ENCODE results near the gene ARMH4.
"Not testable (repeated sequence)": the region's sequence is repeated elsewhere in the genome, so short reads cannot be mapped to it uniquely, and the experiment has no call there.

Gene ARMH4

DNA sequence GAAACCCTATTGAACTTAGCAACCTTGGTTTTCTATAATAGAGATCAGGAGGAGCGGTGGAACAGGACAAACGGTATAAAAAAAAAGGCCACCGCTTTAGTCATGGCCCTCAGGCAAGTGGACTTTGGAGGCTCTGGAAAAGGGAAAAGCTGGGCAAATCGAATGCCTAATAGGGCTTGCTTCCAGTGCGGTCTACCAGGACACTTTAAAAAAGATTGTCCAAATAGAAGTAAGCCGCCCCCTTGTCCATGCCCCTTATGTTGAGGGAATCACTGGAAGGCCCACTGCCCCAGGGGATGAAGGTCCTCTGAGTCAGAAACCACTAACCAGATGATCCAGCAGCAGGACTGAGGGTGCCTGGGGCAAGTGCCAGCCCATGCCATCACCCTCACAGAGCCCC, 29.5 kb downstream of the ARMH4 start:
- not testable (repeated sequence) for H3K4me3 Mint-ChIP-seq, DNase-seq, ATAC-seq, H3K4me1 Mint-ChIP-seq, H3K27ac Mint-ChIP-seq, H3K27me3 Mint-ChIP-seq
- peaks cover 11 to 18% of the 10 kb centered on the region in 2 donors for H3K9me3 Mint-ChIP-seq

DNA sequence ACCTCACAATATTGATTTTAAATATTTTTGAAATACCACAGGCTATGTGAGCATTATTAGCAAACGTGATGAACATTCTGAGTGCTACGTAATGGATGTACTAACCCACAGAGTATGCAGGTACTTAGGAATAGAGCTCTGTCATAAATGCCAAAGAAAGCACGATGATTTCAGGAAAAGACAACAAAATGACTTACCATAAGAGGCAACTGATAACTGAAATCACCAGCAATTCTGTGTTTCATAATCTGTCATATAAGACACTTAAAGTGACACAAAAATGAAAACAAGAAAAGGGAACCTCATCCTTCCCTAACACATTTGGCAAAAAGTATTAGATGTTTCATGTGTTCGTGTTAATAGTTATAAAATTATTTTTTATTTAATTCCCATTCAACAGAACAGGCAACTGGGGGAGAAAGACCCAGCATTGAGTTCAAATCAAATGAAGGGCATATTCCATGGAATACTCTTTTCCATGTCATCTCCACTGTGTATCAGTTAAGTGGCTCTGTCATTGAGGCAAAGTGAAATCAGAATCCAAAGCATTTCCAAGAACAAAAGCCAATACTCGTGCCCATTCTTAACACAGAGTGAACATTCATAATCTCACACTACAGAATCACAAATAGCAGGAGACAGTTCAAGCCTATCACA, 30.4 kb downstream of the ARMH4 start:
- DNase-seq (no peak), ATAC-seq (no peak)
- H3K4me3 Mint-ChIP-seq: no peak overlapping the region
- H3K9me3 Mint-ChIP-seq: peaks cover 11 to 18% of the 10 kb centered on the region in 2 donors
- H3K4me1 Mint-ChIP-seq: no peaks in the 10 kb centered on the region
- no peak overlapping the region for H3K27ac Mint-ChIP-seq
- no peaks in the 10 kb centered on the region for H3K27me3 Mint-ChIP-seq

DNA sequence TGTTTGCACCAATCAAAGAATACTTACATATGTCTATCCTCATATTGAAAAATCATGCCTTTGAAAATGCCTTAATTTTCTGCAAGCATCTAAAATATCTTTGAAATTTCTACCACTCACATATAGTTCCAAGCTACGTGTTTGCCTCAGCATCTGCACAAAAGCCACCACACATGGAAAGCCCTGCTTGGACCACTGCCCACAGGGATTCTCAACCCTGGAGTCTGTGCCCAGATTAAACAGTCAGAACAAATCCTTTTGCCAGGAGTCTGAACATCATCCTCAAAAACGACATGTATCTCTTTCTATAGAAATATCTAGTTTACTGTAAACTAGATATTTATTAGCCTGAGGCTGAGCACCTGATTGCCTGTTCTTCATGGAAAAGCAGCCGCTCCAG, 32.6 kb downstream of the ARMH4 start:
- H3K9me3 Mint-ChIP-seq: no peaks in the 10 kb centered on the region
- ATAC-seq (no peak), DNase-seq (no peak)
- no peaks in the 10 kb centered on the region for H3K27me3 Mint-ChIP-seq
- H3K4me3 Mint-ChIP-seq: no peak overlapping the region
- H3K4me1 Mint-ChIP-seq: no peaks in the 10 kb centered on the region
- H3K27ac Mint-ChIP-seq: no peak overlapping the region

DNA sequence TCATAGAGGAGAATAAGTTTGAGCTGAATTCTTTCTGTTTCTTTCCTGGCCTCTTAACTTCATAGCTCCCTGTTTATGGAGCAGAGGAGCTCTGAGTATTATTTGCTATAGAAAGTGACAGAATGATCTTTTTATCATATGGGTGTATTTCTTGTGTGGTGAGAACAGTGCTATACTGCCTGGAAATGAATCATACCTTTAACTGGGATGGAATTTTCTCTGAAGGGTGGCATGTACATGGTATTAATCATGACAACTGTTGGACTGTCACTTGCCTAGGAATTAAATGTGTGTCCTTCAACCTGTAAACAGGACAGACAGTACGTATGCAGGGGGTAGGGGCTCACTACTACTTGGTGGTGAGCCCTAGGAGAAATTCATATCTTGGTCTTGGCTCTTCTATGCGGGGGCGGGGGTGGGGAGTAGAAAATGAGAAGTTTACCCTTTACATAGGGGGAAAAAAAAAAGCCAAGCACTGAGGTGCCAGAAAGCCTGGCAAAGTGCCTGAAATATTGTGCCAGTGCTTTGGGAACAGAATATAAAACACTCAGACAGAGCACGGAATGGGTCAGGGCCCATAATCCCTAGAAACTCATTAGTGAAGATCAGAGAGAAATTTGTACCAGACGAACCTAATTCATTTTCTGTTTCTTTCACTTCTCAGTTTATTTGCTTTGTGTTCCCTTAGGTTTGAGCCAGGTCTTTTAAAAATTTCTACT, 33.8 kb downstream of the ARMH4 start:
- Mint-ChIP-seq H3K4me3 (no peak overlapping the region), H3K4me1 (no peaks in the 10 kb centered on the region), H3K9me3 (no peaks in the 10 kb centered on the region), H3K27ac (peak overlapping the region in 1 of 2 donors; percentile 6), H3K27me3 (no peaks in the 10 kb centered on the region)
- DNase-seq: no peak
- ATAC-seq: no peak

DNA sequence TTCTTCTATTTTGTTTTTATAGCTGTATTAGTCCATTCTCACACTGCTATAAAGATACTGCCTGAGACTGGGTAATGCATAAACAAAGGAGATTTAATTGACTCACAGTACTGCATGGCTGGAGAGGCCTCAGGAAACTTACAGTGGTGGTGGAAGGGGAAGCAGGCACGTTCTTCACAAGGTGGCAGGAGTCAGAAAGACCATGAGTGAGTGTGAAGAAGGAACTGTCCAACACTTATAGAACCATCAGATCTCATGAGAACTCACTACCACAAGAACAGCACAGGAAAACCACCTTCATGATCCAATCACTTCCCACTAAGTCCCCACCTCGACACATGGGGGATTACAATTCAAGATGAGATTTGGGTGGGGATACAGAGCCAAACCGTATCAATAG, 42.3 kb downstream of the ARMH4 start:
- no peak overlapping the region for H3K27ac Mint-ChIP-seq
- ATAC-seq: no peak

DNA sequence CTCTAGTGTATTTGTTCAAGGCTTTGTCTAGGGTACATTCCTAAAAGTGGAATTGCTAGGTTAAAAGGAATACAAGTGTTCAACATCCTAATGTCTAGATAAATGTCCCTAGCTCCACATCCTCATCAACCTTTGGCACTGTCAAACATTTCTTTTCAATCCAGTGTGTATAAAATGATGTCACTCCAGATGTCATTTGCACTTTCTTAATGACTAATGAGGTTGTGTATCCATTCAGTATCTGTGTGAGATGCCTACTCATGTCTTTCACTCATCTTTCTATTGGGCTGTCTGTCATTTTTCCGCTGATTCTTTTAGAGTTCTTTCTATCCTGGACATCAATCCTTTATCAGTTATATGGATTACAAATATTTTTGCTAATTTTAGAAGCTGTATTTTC, 43.3 kb downstream of the ARMH4 start:
- Mint-ChIP-seq H3K9me3 (no peaks in the 10 kb centered on the region), H3K4me1 (no peaks in the 10 kb centered on the region), H3K4me3 (no peak overlapping the region), H3K27ac (no peak overlapping the region), H3K27me3 (peaks cover 7% of the 10 kb centered on the region)
- DNase-seq (no peak), ATAC-seq (peak; percentile 65)

More for the DNA sequence above, 42.3 kb downstream of the ARMH4 start:
- H3K27me3 Mint-ChIP-seq: peaks cover 7% of the 10 kb centered on the region
- H3K4me1 Mint-ChIP-seq: no peaks in the 10 kb centered on the region
- no peak for DNase-seq
- no peaks in the 10 kb centered on the region for H3K9me3 Mint-ChIP-seq
- H3K4me3 Mint-ChIP-seq: no peak overlapping the region

DNA sequence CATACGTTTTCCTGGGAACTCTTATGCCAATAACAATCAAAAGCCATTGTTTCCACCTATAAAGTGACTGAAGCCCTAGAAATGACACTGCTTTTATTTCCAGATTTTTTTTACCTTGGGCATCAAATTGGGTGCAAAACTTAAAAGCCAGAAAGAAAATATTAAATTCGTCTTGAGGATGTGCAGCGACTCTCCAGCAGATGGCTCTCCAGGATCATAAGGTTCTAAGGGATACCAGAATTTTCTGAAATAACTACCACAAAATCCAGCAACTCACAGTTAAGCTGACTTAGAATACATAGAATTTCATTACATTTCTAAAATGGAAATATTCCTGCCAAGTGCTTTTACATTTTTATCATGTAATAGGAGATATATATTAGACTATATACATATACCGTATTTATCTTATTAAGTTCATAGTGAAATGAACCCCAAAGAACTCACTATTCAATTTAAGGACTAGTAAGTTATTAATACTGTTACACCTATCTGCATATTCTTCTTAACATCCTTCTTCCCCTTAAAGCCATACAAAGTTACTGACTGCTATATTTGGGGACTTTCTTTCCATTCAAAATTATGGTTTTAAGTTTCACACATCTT, 44.0 kb downstream of the ARMH4 start:
- Mint-ChIP-seq H3K4me1 (no peaks in the 10 kb centered on the region), H3K27me3 (peaks cover 7% of the 10 kb centered on the region), H3K4me3 (no peak overlapping the region), H3K27ac (no peak overlapping the region), H3K9me3 (no peaks in the 10 kb centered on the region)
- no peak for ATAC-seq
- DNase-seq: peak; percentile 13 to 17

DNA sequence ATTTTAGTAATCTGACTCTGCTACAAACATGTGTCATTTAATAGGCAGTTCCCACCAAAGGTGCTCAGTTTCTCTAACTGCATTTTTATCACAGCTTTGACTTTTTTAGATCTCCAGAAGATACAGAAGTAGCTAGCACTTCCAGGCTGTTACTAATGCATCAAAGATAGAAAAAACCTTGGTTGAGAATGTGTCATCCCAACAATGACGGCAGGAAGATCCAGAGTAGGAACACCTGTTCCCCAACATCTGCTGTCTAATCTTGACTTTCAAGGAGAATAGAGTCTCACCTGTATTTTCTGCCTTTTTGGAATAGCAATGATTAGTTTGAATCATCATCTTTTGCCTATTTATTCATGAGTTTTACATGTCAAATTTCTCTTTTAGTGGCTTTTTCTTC, 45.0 kb downstream of the ARMH4 start:
- H3K4me3 Mint-ChIP-seq: no peak overlapping the region
- no peaks in the 10 kb centered on the region for H3K4me1 Mint-ChIP-seq
- H3K9me3 Mint-ChIP-seq: no peaks in the 10 kb centered on the region
- peaks cover 7% of the 10 kb centered on the region for H3K27me3 Mint-ChIP-seq
- ATAC-seq: no peak
- H3K27ac Mint-ChIP-seq: no peak overlapping the region
- DNase-seq: no peak

DNA sequence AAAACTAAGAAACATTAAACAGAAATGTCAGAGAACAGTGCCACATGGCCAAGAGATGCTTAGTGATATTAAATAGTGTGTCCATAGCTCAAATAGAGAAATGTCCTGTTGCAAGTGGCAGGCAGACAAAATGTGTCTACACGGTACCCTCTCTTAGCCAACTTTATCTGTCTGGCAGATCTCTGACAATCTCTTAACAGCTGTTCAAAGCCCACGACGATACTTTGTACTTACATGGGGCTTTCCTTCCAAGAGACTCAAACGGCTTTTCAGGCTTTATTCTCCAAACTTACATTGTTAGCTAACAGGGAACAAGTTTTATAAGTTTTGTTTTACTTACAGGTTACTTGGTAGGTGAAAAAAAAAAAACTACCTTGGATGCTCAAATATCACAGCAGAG, 45.6 kb downstream of the ARMH4 start:
- Mint-ChIP-seq H3K4me3 (no peak overlapping the region), H3K4me1 (no peaks in the 10 kb centered on the region), H3K27ac (no peak overlapping the region), H3K9me3 (no peaks in the 10 kb centered on the region), H3K27me3 (peaks cover 7% of the 10 kb centered on the region)
- DNase-seq (no peak), ATAC-seq (no peak)

DNA sequence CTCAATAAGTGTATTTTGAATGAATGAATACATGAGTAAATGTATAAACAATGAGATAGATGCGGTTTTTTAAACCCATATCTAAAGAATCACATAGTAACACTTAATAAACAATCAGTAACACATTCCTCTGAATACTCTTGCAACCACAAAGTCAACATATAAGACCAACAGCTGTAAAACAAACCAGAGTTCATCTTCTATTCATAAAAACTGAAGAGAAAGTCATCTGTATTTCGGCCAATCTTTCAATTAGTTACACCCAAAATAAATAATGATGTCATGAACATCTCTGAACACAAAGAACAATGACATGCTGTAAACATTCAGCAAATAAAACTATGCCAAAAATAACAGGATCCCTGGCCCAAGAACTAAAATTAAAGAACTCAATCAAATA, 47.2 kb downstream of the ARMH4 start:
- Mint-ChIP-seq H3K4me3 (no peak overlapping the region), H3K27me3 (peaks cover 7% of the 10 kb centered on the region)
- no peak for ATAC-seq

DNA sequence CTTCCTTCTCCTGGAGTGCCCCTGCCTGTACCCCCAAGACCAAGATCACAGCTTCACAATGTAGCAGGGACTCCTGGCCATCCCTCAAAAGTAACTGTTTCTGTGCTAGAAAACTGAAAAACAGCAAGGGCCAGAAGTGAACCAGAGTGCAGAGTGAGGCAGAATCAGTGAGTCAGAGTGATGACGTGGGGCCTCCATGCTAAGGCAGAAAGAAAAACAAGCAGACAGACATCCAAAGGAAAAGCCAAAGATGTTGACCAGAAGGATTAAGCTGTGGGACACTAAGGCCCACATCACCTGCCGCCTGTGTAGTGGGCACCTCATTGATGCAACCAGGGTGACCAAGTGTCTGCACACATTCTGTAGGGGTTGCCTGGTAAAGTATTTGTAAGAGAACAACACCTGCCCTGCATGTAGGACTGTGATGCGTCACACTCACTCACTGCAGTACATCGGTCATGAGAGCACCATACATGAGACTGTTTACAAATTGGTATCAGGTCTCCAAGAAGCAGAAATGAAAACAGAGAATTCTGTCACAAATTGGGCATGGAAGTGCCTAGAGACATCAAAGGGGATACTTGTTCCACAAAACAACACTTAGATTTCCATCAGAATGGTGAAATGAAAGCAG, 51.2 kb downstream of the ARMH4 start:
- DNase-seq (no peak), ATAC-seq (no peak)
- Mint-ChIP-seq H3K27ac (no peak overlapping the region), H3K27me3 (peaks cover 2% of the 10 kb centered on the region), H3K9me3 (no peaks in the 10 kb centered on the region), H3K4me3 (no peak overlapping the region), H3K4me1 (no peaks in the 10 kb centered on the region)

More for the DNA sequence above, 47.2 kb downstream of the ARMH4 start:
- no peak for DNase-seq
- no peaks in the 10 kb centered on the region for H3K9me3 Mint-ChIP-seq
- no peak overlapping the region for H3K27ac Mint-ChIP-seq
- no peaks in the 10 kb centered on the region for H3K4me1 Mint-ChIP-seq

DNA sequence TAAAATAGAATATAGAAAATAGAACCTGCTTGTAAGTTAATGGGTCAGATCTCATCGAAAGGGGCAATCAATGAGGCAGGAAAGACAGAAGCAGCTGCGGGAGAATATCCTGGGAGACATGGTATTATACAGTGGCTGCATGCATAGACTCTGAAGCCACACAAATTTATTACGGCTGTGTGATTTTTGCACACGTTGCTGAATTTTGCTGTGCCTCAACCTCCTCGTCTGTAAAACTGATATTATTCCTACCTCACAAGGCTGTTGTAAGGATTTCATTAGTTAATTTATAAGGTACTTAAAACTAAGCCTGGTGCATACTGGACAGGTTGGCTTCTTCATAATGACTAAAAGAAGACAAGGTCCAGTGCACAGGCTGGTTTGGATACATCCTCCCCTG, 52.3 kb downstream of the ARMH4 start:
- Mint-ChIP-seq H3K27ac (no peak overlapping the region), H3K9me3 (no peaks in the 10 kb centered on the region), H3K27me3 (peaks cover 6% of the 10 kb centered on the region), H3K4me3 (no peak overlapping the region), H3K4me1 (no peaks in the 10 kb centered on the region)
- DNase-seq (no peak), ATAC-seq (no peak)

DNA sequence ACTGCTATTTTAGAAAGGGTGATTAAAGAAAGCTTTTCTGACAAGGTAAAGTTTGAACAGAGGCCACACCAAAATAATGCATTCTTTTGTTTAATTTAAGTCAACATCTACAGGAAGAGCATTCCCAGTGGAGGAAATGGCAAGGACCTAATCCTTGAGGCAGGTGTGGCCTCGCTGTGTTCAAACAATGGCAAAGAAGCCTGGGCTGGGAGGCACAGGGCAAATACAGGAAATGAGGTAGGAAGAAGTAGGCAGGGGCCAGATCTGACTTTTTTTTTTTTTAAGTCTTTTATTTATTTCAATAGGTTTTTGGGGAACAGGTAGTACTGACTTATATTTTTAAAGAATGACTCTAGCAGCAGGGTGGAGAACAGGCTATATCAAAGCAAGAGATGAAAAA, 53.5 kb downstream of the ARMH4 start:
- Mint-ChIP-seq H3K27ac (no peak overlapping the region), H3K4me1 (no peaks in the 10 kb centered on the region), H3K27me3 (peaks cover 6% of the 10 kb centered on the region), H3K9me3 (no peaks in the 10 kb centered on the region), H3K4me3 (no peak overlapping the region)
- no peak for ATAC-seq
- DNase-seq: no peak

DNA sequence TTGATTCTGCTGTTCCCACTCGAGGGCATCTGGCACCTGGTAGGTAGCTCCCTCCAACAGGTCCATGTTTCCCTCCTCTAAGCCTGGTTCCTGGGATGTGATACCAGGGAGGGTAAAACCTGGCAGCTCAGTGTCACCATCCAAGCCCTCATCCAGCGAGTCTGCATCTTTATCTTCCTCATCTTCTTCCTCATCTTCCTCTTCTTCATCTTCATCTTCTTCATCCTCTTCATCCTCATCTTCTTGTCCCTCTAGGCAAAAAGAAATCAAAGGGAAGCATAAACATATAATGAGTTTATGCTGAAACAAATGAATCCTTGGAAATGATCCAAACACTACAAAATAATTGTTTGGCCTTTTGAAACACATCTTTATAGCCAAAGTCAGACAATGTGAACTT, 55.3 kb downstream of the ARMH4 start:
- Mint-ChIP-seq H3K27ac (no peak overlapping the region), H3K9me3 (no peaks in the 10 kb centered on the region), H3K4me3 (no peak overlapping the region), H3K4me1 (no peaks in the 10 kb centered on the region), H3K27me3 (peaks cover 15% of the 10 kb centered on the region)
- ATAC-seq (no peak), DNase-seq (no peak)

DNA sequence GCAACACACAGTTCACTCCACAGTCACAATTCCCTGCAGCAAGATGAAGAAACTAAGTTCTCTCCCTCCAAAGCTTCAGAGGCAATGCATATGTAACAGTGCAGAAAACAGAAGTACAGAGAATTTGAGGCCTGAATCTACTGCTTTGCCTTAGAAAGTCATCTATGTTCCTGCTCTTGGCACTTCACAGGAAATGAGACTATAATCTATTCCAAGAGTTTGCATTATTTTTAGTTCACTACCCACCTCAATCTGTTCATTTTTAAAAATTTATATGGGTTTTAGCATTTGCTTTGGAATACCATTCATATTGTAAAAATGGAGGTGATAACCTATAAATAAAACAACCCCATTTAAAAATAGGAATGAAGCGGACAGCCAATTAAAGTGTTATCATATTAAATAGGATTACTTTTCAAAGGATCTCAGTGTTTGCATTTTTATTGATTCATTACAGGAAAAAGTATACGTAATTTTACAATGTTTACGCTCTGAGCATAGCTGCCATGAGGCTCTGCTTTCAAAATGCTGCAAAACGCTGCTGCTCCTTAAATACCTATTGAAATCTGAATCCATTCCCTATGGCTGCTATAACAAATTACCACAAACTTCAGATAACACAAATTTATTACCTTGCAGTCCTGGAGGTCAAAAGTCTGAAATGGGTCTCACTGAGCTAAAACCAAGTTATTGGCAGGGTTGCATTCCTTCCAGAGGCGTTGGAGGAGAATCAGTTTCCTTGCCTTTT, 60.0 kb downstream of the ARMH4 start:
- ATAC-seq: no peak
- Mint-ChIP-seq H3K4me1 (no peaks in the 10 kb centered on the region), H3K27ac (no peak overlapping the region), H3K27me3 (peaks cover 24% of the 10 kb centered on the region), H3K9me3 (no peaks in the 10 kb centered on the region), H3K4me3 (no peak overlapping the region)
- DNase-seq: no peak
